Ovary (tissue), 3 donors: ENCODE results near the gene TMEM79.

Experiments
- POLR2A ChIP-seq: fragments of 450-650 bp; IDR thresholded peaks from one replicate; pipeline ENCODE4 v1.6.1; 2017; ENCODE audit warnings: antibody characterized with exemption, mild to moderate bottlenecking, moderate library complexity
- TF ChIP-seq, protein P1 (sequence below), 3 donors: fragments of 450-650 bp in 2 of 3; fragments of 200-600 bp in 1 of 3; IDR thresholded peaks; one replicate each; pipeline versions ENCODE4 v1.5.1 to v1.8.0; 2016 to 2022; ENCODE audit warnings: antibody characterized with exemption in 3 of 3, mild to moderate bottlenecking in 1 of 3
- donor health status: DM: no; HTN: no; CAD: no.

DNA sequence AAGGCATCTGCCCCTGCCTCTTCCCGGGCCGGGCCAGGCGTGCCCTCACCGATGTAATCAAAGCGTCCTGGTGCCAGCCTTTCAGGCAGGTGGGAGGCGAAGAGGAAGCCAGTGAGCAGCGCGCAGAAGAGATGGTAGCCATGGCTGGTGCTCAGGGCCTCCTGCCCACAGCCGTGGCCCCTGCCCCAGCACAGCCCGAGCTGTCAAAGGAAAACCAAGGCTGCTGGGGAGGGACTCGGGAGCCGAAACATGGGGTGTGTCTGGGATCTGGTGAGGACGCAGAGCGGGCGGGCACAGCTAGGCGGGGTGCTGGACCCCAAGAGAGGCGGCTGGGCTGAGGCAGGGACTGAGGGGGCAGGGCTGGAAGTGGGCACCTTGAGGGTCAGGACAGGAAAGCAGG lies 39.4 kb upstream of the TMEM79 start:
- TF ChIP-seq, protein P1, sequence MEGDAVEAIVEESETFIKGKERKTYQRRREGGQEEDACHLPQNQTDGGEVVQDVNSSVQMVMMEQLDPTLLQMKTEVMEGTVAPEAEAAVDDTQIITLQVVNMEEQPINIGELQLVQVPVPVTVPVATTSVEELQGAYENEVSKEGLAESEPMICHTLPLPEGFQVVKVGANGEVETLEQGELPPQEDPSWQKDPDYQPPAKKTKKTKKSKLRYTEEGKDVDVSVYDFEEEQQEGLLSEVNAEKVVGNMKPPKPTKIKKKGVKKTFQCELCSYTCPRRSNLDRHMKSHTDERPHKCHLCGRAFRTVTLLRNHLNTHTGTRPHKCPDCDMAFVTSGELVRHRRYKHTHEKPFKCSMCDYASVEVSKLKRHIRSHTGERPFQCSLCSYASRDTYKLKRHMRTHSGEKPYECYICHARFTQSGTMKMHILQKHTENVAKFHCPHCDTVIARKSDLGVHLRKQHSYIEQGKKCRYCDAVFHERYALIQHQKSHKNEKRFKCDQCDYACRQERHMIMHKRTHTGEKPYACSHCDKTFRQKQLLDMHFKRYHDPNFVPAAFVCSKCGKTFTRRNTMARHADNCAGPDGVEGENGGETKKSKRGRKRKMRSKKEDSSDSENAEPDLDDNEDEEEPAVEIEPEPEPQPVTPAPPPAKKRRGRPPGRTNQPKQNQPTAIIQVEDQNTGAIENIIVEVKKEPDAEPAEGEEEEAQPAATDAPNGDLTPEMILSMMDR (IDR thresholded peaks at IDR 0.05): no peak
- TF ChIP-seq POLR2A: no peak
